BE2C (cell line): Measurements from ENCODE around the gene LIMA1.

Experiments
- DNase-seq: peaks from one replicate; pipeline ENCODE4 v3.0.0-alpha.2; 2020
- H3K27me3 ChIP-seq: fragments of 250-450 bp; sonication (Bioruptor Pico); 2 replicates; pipeline ENCODE4 v1.5.1; 2020; ENCODE audit warnings: mild to moderate bottlenecking
- H3K36me3 ChIP-seq: fragments of 250-450 bp; sonication (Bioruptor Pico); 2 replicates; pipeline ENCODE4 v1.5.1; 2020; ENCODE audit warnings: mild to moderate bottlenecking
- H3K4me1 ChIP-seq: fragments of 250-450 bp; sonication (Bioruptor Pico); 2 replicates; pipeline ENCODE4 v1.5.1; 2020
- H3K4me3 ChIP-seq: 2 replicates; pipeline ENCODE4 v1.5.1; 2011; ENCODE audit warnings: low read depth, low read length
- H3K9me3 ChIP-seq: fragments of 250-450 bp; sonication (Bioruptor Pico); 2 replicates; pipeline ENCODE4 v1.5.1; 2020
- TF ChIP-seq, protein P1 (sequence below): IDR thresholded peaks from 2 replicates; pipeline ENCODE4 v1.5.1; 2012; ENCODE audit warnings: mild to moderate bottlenecking, low read depth, low read length

The LIMA1 gene

DNA sequence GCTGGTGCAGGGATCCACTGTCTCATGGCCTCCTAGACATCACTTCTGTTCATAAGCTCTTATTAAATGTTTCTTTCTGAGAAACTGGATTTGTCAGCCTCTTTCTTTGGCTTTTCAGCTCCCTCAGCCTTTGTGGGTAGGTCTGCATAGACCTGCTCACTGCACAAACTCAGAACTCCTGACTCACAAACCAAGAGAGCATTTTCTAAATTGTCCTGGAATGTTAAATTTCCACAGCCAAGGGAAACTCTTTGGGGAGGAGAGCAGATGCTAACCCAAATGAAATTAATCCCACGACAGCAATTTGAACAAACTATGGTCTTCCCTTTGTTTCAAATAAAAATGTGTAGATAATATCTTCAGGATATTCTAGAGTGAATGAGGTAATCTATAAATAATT is 96.6 kb downstream of the LIMA1 start:
- H3K9me3 ChIP-seq: no peaks in the 10 kb centered on the region
- no peaks in the 10 kb centered on the region for H3K27me3 ChIP-seq
- no peak for DNase-seq
- no peak overlapping the region for H3K4me3 ChIP-seq
- TF ChIP-seq, protein P1, sequence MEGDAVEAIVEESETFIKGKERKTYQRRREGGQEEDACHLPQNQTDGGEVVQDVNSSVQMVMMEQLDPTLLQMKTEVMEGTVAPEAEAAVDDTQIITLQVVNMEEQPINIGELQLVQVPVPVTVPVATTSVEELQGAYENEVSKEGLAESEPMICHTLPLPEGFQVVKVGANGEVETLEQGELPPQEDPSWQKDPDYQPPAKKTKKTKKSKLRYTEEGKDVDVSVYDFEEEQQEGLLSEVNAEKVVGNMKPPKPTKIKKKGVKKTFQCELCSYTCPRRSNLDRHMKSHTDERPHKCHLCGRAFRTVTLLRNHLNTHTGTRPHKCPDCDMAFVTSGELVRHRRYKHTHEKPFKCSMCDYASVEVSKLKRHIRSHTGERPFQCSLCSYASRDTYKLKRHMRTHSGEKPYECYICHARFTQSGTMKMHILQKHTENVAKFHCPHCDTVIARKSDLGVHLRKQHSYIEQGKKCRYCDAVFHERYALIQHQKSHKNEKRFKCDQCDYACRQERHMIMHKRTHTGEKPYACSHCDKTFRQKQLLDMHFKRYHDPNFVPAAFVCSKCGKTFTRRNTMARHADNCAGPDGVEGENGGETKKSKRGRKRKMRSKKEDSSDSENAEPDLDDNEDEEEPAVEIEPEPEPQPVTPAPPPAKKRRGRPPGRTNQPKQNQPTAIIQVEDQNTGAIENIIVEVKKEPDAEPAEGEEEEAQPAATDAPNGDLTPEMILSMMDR: no peak
- no peaks in the 10 kb centered on the region for H3K4me1 ChIP-seq
- H3K36me3 ChIP-seq: peaks cover 20% of the 10 kb centered on the region

DNA sequence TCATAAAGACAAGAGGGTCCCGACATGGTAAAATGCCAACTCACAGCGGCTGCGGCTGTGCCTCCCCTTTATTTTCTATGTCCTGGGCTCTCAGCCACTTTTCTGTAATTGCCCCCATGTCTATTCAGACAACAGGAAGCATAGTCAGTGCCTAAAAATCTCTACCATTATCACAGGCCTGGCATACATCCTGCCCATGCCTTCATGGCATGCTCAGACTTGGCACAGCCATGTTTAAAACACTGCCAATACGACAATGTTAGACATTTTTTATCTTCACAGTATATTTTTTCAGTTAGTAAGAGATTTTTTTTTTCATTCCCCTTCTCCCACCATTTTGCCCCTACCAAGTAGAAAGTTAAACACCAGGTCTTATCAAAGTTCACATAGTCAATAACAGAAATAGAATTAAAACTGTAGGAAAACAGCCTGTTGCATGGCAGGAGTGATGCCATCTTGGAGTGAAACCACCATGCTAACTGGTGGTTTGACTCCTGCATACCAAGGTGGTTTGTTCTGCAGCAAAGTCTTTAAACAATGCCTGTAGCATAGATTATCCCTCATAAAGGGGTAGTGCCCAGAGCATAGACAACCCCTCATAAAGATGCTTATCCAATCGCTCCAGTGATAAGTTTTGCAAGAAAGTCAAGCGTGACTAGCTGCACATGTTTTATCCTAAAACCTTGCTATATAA is 97.2 kb downstream of the LIMA1 start:
- DNase-seq: no peak
- TF ChIP-seq, protein P1: no peak
- no peak overlapping the region for H3K4me3 ChIP-seq
- H3K4me1 ChIP-seq: no peaks in the 10 kb centered on the region
- H3K9me3 ChIP-seq: no peaks in the 10 kb centered on the region
- H3K36me3 ChIP-seq: peaks cover 22% of the 10 kb centered on the region
- H3K27me3 ChIP-seq: no peaks in the 10 kb centered on the region

DNA sequence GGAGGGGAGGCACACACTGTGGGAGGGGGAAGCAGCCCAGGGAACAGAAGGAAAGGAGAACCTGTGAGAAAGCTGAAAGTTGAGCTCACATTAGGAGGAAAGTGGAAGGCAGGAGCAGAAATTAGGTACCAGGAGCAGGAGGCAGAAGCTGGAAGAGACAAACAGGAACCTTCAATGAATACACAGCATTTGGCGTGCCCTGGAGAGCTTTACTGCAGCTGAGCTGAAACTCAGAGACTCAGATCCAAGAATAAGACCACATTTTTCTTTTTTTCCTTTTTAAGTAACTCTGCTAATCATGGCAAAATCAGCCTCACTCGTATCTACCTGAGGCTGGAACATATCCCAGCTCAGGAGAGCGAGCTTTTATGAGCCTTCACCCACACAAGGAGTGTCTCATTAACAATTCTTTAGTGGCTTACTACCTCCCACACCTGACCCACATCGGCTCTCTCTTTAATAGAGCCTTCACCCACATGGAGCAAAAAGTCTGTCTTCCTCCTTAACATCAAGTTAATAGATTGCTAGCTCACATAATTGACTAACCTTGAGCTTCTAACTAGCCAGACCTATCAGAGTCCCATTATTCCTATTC is 97.9 kb downstream of the LIMA1 start:
- H3K4me1 ChIP-seq: no peaks in the 10 kb centered on the region
- H3K27me3 ChIP-seq: no peaks in the 10 kb centered on the region
- H3K36me3 ChIP-seq: peaks cover 27% of the 10 kb centered on the region
- H3K9me3 ChIP-seq: no peaks in the 10 kb centered on the region
- DNase-seq: no peak
- no peak overlapping the region for H3K4me3 ChIP-seq
- TF ChIP-seq, protein P1: no peak

DNA sequence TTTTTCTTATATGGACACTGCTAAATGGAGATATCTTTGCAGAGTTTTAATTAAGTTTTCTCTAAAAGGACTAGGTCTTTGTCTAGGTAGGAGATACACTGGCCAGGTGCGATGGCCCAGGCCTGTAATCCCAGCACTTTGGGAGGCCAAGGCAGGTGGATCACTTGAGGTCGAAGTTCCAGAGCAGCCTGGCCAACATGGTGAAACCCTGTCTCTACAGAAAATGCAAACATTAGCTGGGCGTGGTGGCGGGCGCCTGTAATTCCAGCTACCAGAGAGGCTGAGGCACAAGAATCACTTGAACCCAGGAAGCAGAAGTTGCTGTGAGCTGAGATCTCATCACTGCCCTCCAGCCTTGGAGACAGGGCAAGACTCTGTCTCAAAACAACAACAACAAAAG is 99.1 kb downstream of the LIMA1 start:
- no peaks in the 10 kb centered on the region for H3K27me3 ChIP-seq
- H3K4me1 ChIP-seq: no peaks in the 10 kb centered on the region
- no peak for DNase-seq
- H3K4me3 ChIP-seq: no peak overlapping the region
- TF ChIP-seq, protein P1: no peak
- H3K9me3 ChIP-seq: no peaks in the 10 kb centered on the region
- peaks cover 29% of the 10 kb centered on the region for H3K36me3 ChIP-seq

DNA sequence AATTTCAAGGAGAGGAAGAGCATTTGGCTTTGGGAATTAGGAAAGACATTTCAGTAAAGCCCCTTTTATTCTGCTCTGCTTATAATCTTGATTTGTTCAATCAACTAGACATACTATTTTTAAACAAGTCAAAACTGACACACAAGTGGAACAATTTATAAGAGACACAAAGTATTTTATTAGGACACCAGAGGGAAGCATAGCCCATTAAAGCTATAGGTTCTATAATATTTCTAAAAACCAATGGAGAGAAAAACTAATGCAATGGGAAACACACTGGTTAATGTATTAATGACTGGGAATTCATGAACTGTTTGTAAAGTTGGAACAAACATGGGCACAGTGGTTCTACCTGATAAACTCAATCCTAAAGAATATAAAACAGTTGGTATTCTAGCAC is 100.9 kb downstream of the LIMA1 start:
- TF ChIP-seq, protein P1: no peak
- Histone ChIP-seq H3K27me3 (no peaks in the 10 kb centered on the region), H3K4me1 (no peaks in the 10 kb centered on the region), H3K9me3 (no peaks in the 10 kb centered on the region), H3K4me3 (no peak overlapping the region), H3K36me3 (peaks cover 33% of the 10 kb centered on the region)
- DNase-seq: no peak

DNA sequence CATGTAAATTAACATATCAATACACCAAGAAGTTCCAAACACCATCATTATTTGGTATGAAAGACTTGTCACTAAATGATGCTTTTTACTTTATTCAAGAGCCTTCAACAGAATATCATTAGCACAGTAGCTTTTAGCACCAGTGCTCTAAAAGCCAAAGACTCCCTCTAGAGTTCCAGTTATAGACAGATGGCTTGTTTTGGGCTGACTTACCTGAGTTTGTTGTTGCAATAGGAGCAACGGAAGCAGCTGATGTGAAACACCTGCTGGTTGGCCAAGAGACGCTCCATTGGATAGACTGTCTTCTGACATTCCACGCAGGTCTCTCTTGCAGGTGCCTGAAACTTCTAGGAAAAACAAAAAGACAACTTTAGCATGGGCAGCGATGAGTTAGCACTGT is 101.6 kb downstream of the LIMA1 start:
- Histone ChIP-seq H3K36me3 (peaks cover 41% of the 10 kb centered on the region), H3K9me3 (no peaks in the 10 kb centered on the region), H3K4me1 (no peaks in the 10 kb centered on the region), H3K27me3 (no peaks in the 10 kb centered on the region), H3K4me3 (no peak overlapping the region)
- TF ChIP-seq, protein P1: no peak
- DNase-seq: no peak
